Adrenal gland (tissue), 5 donors: Measurements from ENCODE around the gene CD2.

Source experiments
- CTCF ChIP-seq, 6 experiments: fragments of 450-650 bp in 4 of 6; fragments of 200-600 bp in 2 of 6; sonication (generic) in 1 of 6; IDR thresholded peaks; 1 replicate in 5 of 6; 2 replicates in 1 of 6; pipeline versions ENCODE4 v1.5.1 to v1.8.0; 2016 to 2021; ENCODE audit warnings: antibody characterized with exemption in 6 of 6, mild to moderate bottlenecking in 2 of 6, moderate library complexity in 1 of 6
- POLR2A ChIP-seq, 2 donors: fragments of 450-650 bp; IDR thresholded peaks; one replicate each; pipeline ENCODE4 v1.6.1; 2017; ENCODE audit warnings: antibody characterized with exemption in 2 of 2, mild to moderate bottlenecking in 2 of 2, moderate library complexity in 1 of 2
- donor health status: DM: no; HTN: no; CAD: no.

GRCh38 chr1:116753312-116753711 is 918 bp upstream of the CD2 start:
- TF ChIP-seq CTCF (IDR thresholded peaks at IDR 0.05) (no peak), POLR2A (IDR thresholded peaks at IDR 0.05) (no peak)
